ENCODE measurements around the gene RIN3. TPM values are rescaled to one million over a fixed set of nuclear protein-coding genes. Genes with fewer than 3 reads are reported as not detected.

RIN3 gene
- total and polyA plus RNA-seq, 2 of the 4 experiments (the other 2 are of a cell fraction) = 2.5 to 11.1 TPM

GRCh38 chr14:92601131-92601710, 87.6 kb downstream of the RIN3 start (continued):
- TF ChIP-seq MAFK (IDR thresholded peaks at IDR 0.05; ENCODE audit: low read depth, low read length) = no peak
- no peak for TF ChIP-seq POLR2A (IDR thresholded peaks at IDR 0.05; ENCODE audit: low read depth, low read length)

GRCh38 chr14:92601757-92602417, 88.3 kb downstream of the RIN3 start:
- WGBS, 2 experiments (ENCODE audit: extremely low coverage in 2 of 2, insufficient read length in 1 of 2) = 93% methylated on average over 2 of the region's 10 CpGs; no CpG with 5 or more reads in 1 of the 2 experiments
- no peak for TF ChIP-seq MXI1 (IDR thresholded peaks at IDR 0.05; ENCODE audit: borderline replicate concordance, low read depth, low read length)
- TF ChIP-seq RFX5 (IDR thresholded peaks at IDR 0.05; ENCODE audit: low read depth, low read length) = no peak
- TF ChIP-seq ELK1 (IDR thresholded peaks at IDR 0.05; ENCODE audit: borderline replicate concordance, low read depth, low read length) = no peak
- TF ChIP-seq MAFK (IDR thresholded peaks at IDR 0.05; ENCODE audit: low read depth, low read length) = no peak
- TF ChIP-seq CEBPB (IDR thresholded peaks at IDR 0.05; ENCODE audit: low read depth, low read length) = no peak
- TF ChIP-seq SMC3 (IDR thresholded peaks at IDR 0.05; ENCODE audit: low read depth, low read length) = no peak
- TF ChIP-seq BHLHE40 (IDR thresholded peaks at IDR 0.05; ENCODE audit: low read depth, low read length) = no peak
- no peak for TF ChIP-seq POLR2A (IDR thresholded peaks at IDR 0.05; ENCODE audit: low read depth, low read length)
- no peak for TF ChIP-seq MAZ (IDR thresholded peaks at IDR 0.05; ENCODE audit: borderline replicate concordance, low read depth, low read length)
- no peak for TF ChIP-seq CTCF (conservative IDR thresholded peaks at IDR 0.05; ENCODE audit: low read depth, low read length)
- no peak for TF ChIP-seq NFE2L2 (IDR thresholded peaks at IDR 0.05; ENCODE audit: low read depth, low read length)
- TF ChIP-seq RCOR1 (IDR thresholded peaks at IDR 0.05; ENCODE audit: insufficient replicate concordance, low read length) = no peak

More at GRCh38 chr14:92601757-92602417, 88.3 kb downstream of the RIN3 start:
- POLR2A ChIA-PET (ENCODE audit: unreplicated experiment) = no interaction called here
- no peak overlapping the region for H3K23ac ChIP-seq (ENCODE audit: low read depth, low read length)
- H4K20me1 ChIP-seq (ENCODE audit: insufficient read depth, low read length) = peaks cover 6% of the 10 kb centered on the region
- no peak overlapping the region for H4K5ac ChIP-seq (ENCODE audit: low read depth, low read length)
- H3K4me2 ChIP-seq (ENCODE audit: low read depth, low read length) = no peak overlapping the region
- in situ Hi-C loops (cut with MboI; ENCODE audit: low sequenced_read_pairs) (no loop called here), intact Hi-C loops (cut with micrococcal nuclease) (loop anchor here (5.0 kb wide), 1 partner anchor 80 kb away; no protein-coding TSS in a partner anchor), dilution Hi-C loops (cut with HindIII; ENCODE audit: low sequenced_read_pairs, unreplicated experiment) (no loop called here)
- no TSS peak for BruUV-seq (replicated peaks)
- H3K18ac ChIP-seq (ENCODE audit: low read depth, low read length) = 0 out of 2 replicates have a peak overlapping the region, but pooled peaks have one; percentile 33
- H3K9me3 ChIP-seq (ENCODE audit: control insufficient read depth, insufficient read depth, low read length) = peaks cover 4% of the 10 kb centered on the region
- no peak overlapping the region for H3K56ac ChIP-seq (ENCODE audit: extremely low read depth, insufficient read depth, low read length)
- H3K9ac ChIP-seq (ENCODE audit: low read depth, low read length) = no peak overlapping the region
- peak overlapping the region; percentile 77; the same call in 1 of the 2 replicates for H4K91ac ChIP-seq (ENCODE audit: insufficient read depth, low read depth, low read length)
- H3K4me3 ChIP-seq (ENCODE audit: insufficient read depth, low read depth, low read length) = no peak overlapping the region
- no peak overlapping the region for H2AFZ ChIP-seq (replicated peaks; ENCODE audit: low read length, poor library complexity)
- no peak overlapping the region; the same call in 1 of the 2 replicates for H3K4ac ChIP-seq (ENCODE audit: low read depth, low read length)
- no peak overlapping the region for H2AK9ac ChIP-seq (replicated peaks; ENCODE audit: low read depth, low read length, poor library complexity)
- H3K79me1 ChIP-seq (ENCODE audit: low read depth in 1 of 2, low read length in 2 of 2) = peaks cover 21 to 56% of the 10 kb centered on the region in 2 experiments
- no peaks in the 10 kb centered on the region for H3K27me3 ChIP-seq (ENCODE audit: control insufficient read depth, insufficient read depth, low read length)
- H2BK15ac ChIP-seq (ENCODE audit: low read depth, low read length) = peak overlapping the region; percentile 91; the same call in 2 of the 3 replicates
- no peak overlapping the region for H2BK5ac ChIP-seq (ENCODE audit: low read depth, low read length, poor library complexity, severe bottlenecking)
- peaks cover 34% of the 10 kb centered on the region for H3K4me1 ChIP-seq (ENCODE audit: control insufficient read depth, insufficient read depth, low read length)
- CTCF ChIA-PET = interaction anchor here (0.6 kb wide), 1 partner anchor 141 kb away, joined by 4 read pairs; no protein-coding TSS in a partner anchor
- H3K36me3 ChIP-seq (ENCODE audit: control insufficient read depth, insufficient read depth, low read length) = peaks cover 3% of the 10 kb centered on the region; the same call in 1 of the 2 replicates
- H2AK5ac ChIP-seq (ENCODE audit: low read depth, low read length) = peak overlapping the region; percentile 83; the same call in 1 of the 2 replicates
- H4K8ac ChIP-seq (ENCODE audit: low read depth in 2 of 2, low read length in 2 of 2) = 0 out of 4 replicates have a peak overlapping the region, but pooled peaks of 1 of the 2 experiments have one; percentile 36
- 0 out of 2 replicates have a peak overlapping the region, but pooled peaks have one; percentile 11 for H3K14ac ChIP-seq (replicated peaks; ENCODE audit: low read depth, low read length)
- peak overlapping the region; percentile 46 for H2BK20ac ChIP-seq (ENCODE audit: low read depth, low read length)
- 0 out of 2 replicates have a peak overlapping the region, but pooled peaks have one; percentile 24 for H2BK120ac ChIP-seq (ENCODE audit: low read depth, low read length)
- ATAC-seq (ENCODE audit: low read depth) (no peak), DNase-seq (no peak)
- H3K9me1 ChIP-seq (ENCODE audit: insufficient read depth, low read length) = peaks cover 28% of the 10 kb centered on the region
- H3K27ac ChIP-seq (ENCODE audit: insufficient read depth, low read length) = no peak overlapping the region
